Measurements from ENCODE around the gene KREMEN1. TPM values are rescaled to one million over a fixed set of nuclear protein-coding genes. Genes with fewer than 3 reads are reported as not detected.

KREMEN1 gene
- total RNA-seq, 3 donors from 2014 or later: 18.3 to 35.1 (median 28.6) TPM

GRCh38 chr22:29163808-29164207 is 91.0 kb downstream of the KREMEN1 start:
- no peak for TF ChIP-seq CTCF (IDR thresholded peaks at IDR 0.05)
- Histone ChIP-seq H3K4me3 (no peak overlapping the region), H3K9me3 (no peaks in the 10 kb centered on the region), H3K4me1 (ENCODE audit: low read depth) (no peaks in the 10 kb centered on the region), H3K36me3 (ENCODE audit: low read depth) (no peaks in the 10 kb centered on the region)
- intact Hi-C loops (cut with DNase I, micrococcal nuclease): no loop called here
- DNase-seq (no peak), ATAC-seq (no peak)

DNA sequence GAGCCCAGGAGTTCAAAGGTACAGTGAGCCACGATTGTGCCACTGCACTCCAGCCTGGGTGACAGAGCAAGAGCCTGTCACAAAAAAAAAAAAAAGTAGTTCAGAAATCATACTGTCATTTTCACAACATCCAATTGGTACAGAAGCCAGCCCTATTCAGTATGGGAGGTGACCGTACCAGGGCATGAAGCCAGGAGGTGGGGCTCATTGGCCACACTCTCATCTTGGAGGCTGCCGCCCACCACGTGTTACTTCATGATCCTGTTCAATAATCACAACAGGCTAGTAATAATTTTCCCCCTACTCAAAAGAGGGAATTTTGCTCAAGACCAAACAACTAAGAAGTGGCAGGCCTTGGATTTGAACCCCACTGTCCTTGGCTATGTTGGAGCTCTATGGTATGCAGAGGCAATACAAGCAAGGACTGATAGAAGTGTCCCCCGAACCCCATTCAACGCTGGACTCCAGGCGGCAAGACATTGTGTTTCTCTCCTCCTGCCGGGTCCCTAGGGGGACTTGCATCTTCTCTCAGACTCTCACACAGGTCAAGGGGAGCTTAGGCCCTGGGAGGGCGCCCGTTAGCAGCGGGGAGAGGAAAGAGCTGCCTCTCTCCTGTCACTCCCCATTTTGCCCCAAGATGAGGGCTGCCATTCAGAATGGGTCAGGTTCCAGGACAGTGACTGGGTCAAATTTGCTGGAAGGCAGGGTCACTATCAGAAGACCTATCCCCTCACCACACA is 92.7 kb downstream of the KREMEN1 start:
- no peaks in the 10 kb centered on the region for H3K9me3 ChIP-seq
- ATAC-seq: no peak
- H3K4me1 ChIP-seq (ENCODE audit: low read depth): no peaks in the 10 kb centered on the region
- no peaks in the 10 kb centered on the region for H3K36me3 ChIP-seq (ENCODE audit: low read depth)
- intact Hi-C loops (cut with DNase I, micrococcal nuclease): no loop called here
- peak in 1 of 3 donors; percentile 6 for DNase-seq
- no peak for TF ChIP-seq CTCF (IDR thresholded peaks at IDR 0.05)
- no peak overlapping the region for H3K4me3 ChIP-seq

DNA sequence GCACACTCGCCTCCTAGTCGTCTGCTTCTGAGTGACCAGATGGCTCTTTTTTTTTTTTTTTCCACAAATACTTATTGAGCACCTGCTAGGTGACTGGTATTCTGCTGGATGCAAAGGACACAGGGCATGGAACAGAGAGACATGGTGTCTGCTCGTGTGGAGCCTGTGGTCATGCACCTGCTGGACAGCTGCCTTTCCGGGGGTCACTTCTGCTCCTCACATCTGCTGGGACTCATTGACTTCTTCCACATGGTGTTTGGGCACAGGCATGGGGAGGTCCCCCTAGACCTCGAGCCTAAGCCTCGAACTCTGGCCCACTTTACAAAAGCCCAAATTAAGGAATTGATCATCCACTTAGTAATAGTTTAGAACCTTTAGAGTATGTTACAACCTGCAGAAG is 93.3 kb downstream of the KREMEN1 start:
- no peaks in the 10 kb centered on the region for H3K4me1 ChIP-seq (ENCODE audit: low read depth)
- intact Hi-C loops (cut with DNase I, micrococcal nuclease): no loop called here
- TF ChIP-seq CTCF (IDR thresholded peaks at IDR 0.05): no peak
- no peaks in the 10 kb centered on the region for H3K9me3 ChIP-seq
- no peaks in the 10 kb centered on the region for H3K36me3 ChIP-seq (ENCODE audit: low read depth)
- no peak overlapping the region for H3K4me3 ChIP-seq
- ATAC-seq: no peak
- DNase-seq: no peak

DNA sequence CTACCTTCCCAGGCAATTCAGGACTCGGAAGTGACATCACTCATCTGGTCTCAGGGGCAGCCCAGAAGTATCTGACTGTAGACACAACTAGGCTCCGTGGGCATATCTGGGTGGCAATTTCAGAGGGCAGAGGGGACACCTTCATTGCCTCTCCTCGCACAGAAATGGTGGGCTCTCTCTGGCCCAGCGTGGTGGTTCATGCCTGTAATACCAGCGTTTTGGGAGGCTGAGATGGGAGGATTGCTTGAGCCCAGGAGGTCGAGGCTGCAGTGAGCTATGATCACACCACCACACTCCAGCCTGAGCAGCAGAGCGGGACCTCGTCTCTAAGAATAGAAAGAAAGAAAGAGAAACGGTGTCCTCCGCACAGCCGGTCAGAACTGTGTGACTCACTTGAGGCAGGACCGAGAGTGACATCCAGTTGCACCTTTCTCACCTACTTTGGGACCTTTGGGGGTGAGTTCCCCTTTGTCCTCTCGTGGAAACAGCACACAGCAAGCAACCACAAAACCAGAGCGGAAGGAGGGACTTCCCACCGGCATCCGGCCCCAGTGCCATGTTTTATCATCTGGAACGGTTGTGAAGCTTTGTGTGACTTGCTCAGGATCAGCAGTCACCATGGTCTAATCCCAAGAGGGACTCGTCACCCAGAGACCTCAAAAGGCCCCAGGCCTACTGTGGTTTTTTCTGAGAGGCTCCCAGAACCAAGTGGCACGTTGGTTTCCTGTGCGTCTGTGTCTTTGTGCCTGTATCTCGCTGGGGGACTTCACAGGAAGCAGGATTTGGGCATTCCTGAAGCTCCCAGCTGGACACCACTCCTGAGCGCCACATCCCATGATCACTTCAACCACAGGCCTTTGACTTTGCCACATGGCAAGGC is 94.4 kb downstream of the KREMEN1 start:
- no peaks in the 10 kb centered on the region for H3K9me3 ChIP-seq
- no peaks in the 10 kb centered on the region for H3K4me1 ChIP-seq (ENCODE audit: low read depth)
- no peak for TF ChIP-seq CTCF (IDR thresholded peaks at IDR 0.05)
- intact Hi-C loops (cut with DNase I, micrococcal nuclease): no loop called here
- DNase-seq (peak in 1 of 3 donors; percentile 19), ATAC-seq (peak; percentile 55)
- H3K4me3 ChIP-seq: no peak overlapping the region
- no peaks in the 10 kb centered on the region for H3K36me3 ChIP-seq (ENCODE audit: low read depth)

GRCh38 chr22:29171721-29172120 is 98.9 kb downstream of the KREMEN1 start:
- Histone ChIP-seq H3K36me3 (ENCODE audit: low read depth) (no peaks in the 10 kb centered on the region), H3K9me3 (peaks cover 16% of the 10 kb centered on the region), H3K4me1 (ENCODE audit: low read depth) (no peaks in the 10 kb centered on the region), H3K4me3 (no peak overlapping the region)
- no peak for TF ChIP-seq CTCF (IDR thresholded peaks at IDR 0.05)
- ATAC-seq: no peak
- peak in 1 of 3 donors; percentile 9 for DNase-seq
- intact Hi-C loops (cut with DNase I, micrococcal nuclease): no loop called here
